ENCODE results near the gene CYB5D1. TPM values are rescaled to one million over a fixed set of nuclear protein-coding genes. Genes with fewer than 3 reads are reported as not detected.

Gene CYB5D1
- polyA plus RNA-seq, 1 experiment, result 6.7 TPM

GRCh38 chr17:7838090-7839075 is 19.4 kb upstream of the CYB5D1 start:
- H3K36me3 ChIP-seq (ENCODE audit: control insufficient read depth, insufficient read depth, low read length), result peaks cover 5% of the 10 kb centered on the region; the same call in 1 of the 2 replicates
- no peak for DNase-seq (ENCODE audit: low read depth)
- peak overlapping the region; percentile 85 for H3K4me3 ChIP-seq (ENCODE audit: low read depth, low read length)
- H3K27me3 ChIP-seq (ENCODE audit: control insufficient read depth, insufficient read depth, low read length), result no peaks in the 10 kb centered on the region
- POLR2A ChIA-PET, result interaction anchor here (0.5 to 0.6 kb wide), 2 partner anchors 19 to 218 kb away, joined by 3 to 4 read pairs; partner anchors contain the start of gene NAA38
- TF ChIP-seq CTCF (IDR thresholded peaks at IDR 0.05; ENCODE audit: insufficient read depth, low read depth, low read length), result no peak
- CTCF ChIA-PET, result interaction anchor here (0.6 to 2.4 kb wide), 5 partner anchors 13 to 150 kb away, joined by 3 to 12 read pairs (median 7); partner anchors contain the start of genes CYB5D1, NAA38 and TMEM88

GRCh38 chr17:7839190-7839875 is 18.5 kb upstream of the CYB5D1 start:
- DNase-seq (ENCODE audit: low read depth), result no peak
- no peak for TF ChIP-seq CTCF (IDR thresholded peaks at IDR 0.05; ENCODE audit: insufficient read depth, low read depth, low read length)
- Histone ChIP-seq H3K27me3 (ENCODE audit: control insufficient read depth, insufficient read depth, low read length) (no peaks in the 10 kb centered on the region), H3K4me3 (ENCODE audit: low read depth, low read length) (peak overlapping the region; percentile 85; the same call in 1 of the 2 replicates), H3K36me3 (ENCODE audit: control insufficient read depth, insufficient read depth, low read length) (peaks cover 5% of the 10 kb centered on the region; the same call in 1 of the 2 replicates)
- POLR2A ChIA-PET, result interaction anchor here (0.5 kb wide), 1 partner anchor 217 kb away, joined by 4 read pairs; no protein-coding TSS in a partner anchor
- CTCF ChIA-PET, result interaction anchor here (1.3 to 1.9 kb wide), 3 partner anchors 21 to 149 kb away, joined by 3 to 7 read pairs (median 5); no protein-coding TSS in a partner anchor

- H3K4me3 ChIP-seq (ENCODE audit: low read depth, low read length), result no peak overlapping the region
- POLR2A ChIA-PET, result no interaction called here
- CTCF ChIA-PET, result interaction anchor here (1.3 kb wide), 1 partner anchor 96 kb away, joined by 3 read pairs; no protein-coding TSS in a partner anchor
Measured at GRCh38 chr17:7839876-7840261, 17.9 kb upstream of the CYB5D1 start.

GRCh38 chr17:7840441-7840840 is 17.4 kb upstream of the CYB5D1 start:
- CTCF ChIA-PET, result interaction anchor here (0.8 to 1.1 kb wide), 3 partner anchors 31 to 345 kb away, joined by 3 read pairs; no protein-coding TSS in a partner anchor
- no peak for DNase-seq (ENCODE audit: low read depth)
- no peak for TF ChIP-seq CTCF (IDR thresholded peaks at IDR 0.05; ENCODE audit: insufficient read depth, low read depth, low read length)
- Histone ChIP-seq H3K36me3 (ENCODE audit: control insufficient read depth, insufficient read depth, low read length) (peaks cover 8% of the 10 kb centered on the region), H3K27me3 (ENCODE audit: control insufficient read depth, insufficient read depth, low read length) (no peaks in the 10 kb centered on the region), H3K4me3 (ENCODE audit: low read depth, low read length) (no peak overlapping the region)
- POLR2A ChIA-PET, result no interaction called here

More at GRCh38 chr17:7839876-7840261, 17.9 kb upstream of the CYB5D1 start:
- H3K36me3 ChIP-seq (ENCODE audit: control insufficient read depth, insufficient read depth, low read length), result peaks cover 5% of the 10 kb centered on the region
- no peak for TF ChIP-seq CTCF (IDR thresholded peaks at IDR 0.05; ENCODE audit: insufficient read depth, low read depth, low read length)
- H3K27me3 ChIP-seq (ENCODE audit: control insufficient read depth, insufficient read depth, low read length), result no peaks in the 10 kb centered on the region
- DNase-seq (ENCODE audit: low read depth), result no peak

All from BJ (cell line).